ENCODE data around the gene H6PD.
A peak's percentile ranks its signal among the peaks of the same experiment; 100 is the strongest.

The H6PD gene

DNA sequence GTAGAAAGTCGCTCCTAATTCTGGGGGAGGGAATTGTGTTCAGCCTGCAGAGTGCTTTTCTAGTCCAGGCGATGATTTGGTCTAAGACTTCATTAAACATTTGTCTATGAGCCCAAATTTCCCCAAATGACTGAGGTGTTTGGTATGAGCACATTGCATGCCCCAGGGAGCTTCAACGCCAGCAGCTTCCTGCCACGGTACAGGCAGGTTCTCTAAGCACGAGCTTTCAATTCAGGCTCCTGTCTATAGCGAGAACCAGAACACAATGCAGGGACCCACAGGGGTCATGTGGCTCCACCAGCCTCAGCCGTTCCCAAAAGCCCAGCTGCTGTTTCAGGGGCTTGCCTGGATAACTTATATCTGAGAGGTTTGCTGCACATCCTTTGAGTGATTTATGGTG, 34.1 kb upstream of the H6PD start:
- Mint-ChIP-seq H3K36me3 (no peaks in the 10 kb centered on the region), H3K27ac (no peak overlapping the region), H3K4me3 (peak overlapping the region in 1 of 2 donors; percentile 3), H3K4me1 (peaks cover 47 to 71% of the 10 kb centered on the region in 2 donors), H3K27me3 (peaks cover 74 to 86% of the 10 kb centered on the region in 2 donors), H3K9me3 (no peaks in the 10 kb centered on the region)
- DNase-seq (peak; percentile 32), ATAC-seq (replicated peaks) (peak; percentile 63 to 70)

DNA sequence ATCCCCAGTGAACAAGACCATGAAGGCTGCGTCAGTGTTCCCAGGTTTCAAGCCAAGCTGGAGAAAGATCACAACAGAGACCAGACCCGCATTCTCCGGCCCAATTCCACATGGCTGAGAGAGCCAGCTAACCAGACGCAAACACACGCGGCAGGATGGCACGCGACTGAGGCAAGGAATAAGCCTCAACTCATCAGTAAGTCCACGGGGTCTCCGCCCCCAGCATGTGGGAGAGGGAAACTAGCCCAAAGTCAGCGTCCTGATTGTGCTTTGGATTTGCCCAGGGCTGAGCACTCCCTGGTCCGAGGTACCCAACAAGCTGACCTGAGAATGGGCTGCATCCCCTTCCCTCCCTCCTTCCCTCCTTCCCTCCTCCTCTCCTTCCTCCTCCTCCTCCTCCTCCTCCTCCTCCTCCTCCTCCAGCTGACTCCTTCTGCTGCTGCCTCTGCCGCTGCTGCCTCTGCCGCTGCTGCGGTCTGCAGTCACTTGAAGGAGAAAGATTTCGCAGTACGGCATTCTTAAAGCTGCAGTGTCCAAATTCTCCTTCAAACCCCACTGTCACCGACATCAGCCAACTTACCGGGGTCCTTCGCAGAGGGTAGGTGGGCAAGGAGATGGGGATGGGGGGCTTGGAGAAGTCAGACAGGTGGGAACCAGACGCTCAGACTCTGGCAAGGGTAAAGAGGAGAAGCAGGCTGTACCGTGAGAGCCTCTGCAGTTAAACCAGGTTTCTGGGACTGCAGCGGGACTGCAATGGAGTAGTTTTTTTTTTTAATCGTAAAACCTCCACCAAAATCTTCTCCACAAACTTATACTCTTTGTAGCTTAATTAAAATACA, 33.0 kb upstream of the H6PD start:
- peaks cover 39 to 59% of the 10 kb centered on the region in 2 donors for H3K4me1 Mint-ChIP-seq
- DNase-seq (no peak), ATAC-seq (replicated peaks) (no peak)
- H3K27me3 Mint-ChIP-seq: peaks cover 80 to 94% of the 10 kb centered on the region in 2 donors
- no peaks in the 10 kb centered on the region for H3K9me3 Mint-ChIP-seq
- no peaks in the 10 kb centered on the region for H3K36me3 Mint-ChIP-seq
- H3K4me3 Mint-ChIP-seq: peak overlapping the region; percentile 41 to 54
- no peak overlapping the region for H3K27ac Mint-ChIP-seq

DNA sequence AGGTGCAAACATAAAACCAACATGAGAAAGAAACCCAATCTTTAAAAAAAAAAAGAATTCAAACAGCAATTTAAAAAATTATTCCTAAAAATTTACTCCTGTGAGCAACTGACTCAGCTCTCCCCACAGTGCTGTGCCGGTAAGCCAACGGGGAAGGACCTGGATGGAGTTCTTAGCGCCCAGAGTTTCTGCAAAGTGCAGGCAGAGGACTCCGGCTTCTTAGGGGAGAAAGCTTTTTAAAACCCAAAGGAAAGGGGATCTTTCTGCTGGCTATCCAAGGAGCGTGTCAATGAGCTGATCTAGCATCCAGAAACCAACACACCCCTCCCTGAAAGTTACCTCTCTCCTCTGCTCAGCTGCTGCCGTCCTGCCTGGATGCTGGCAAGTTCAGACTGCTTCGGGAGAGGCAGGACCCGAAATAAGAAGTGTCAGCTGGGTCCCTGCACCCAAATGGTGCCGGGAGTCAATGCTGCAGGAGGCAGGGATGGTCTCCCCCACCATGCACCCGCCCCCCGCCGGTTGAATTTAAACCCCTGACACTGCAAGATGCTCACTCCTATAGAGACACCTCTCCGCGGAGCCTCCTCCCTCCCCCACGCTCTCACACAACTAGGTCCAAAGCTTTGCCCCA, 32.2 kb upstream of the H6PD start:
- H3K4me3 Mint-ChIP-seq: peak overlapping the region in 1 of 2 donors; percentile 54
- ATAC-seq (replicated peaks) (no peak), DNase-seq (no peak)
- H3K36me3 Mint-ChIP-seq: no peaks in the 10 kb centered on the region
- H3K27ac Mint-ChIP-seq: no peak overlapping the region
- H3K9me3 Mint-ChIP-seq: no peaks in the 10 kb centered on the region
- H3K27me3 Mint-ChIP-seq: peaks cover 83 to 94% of the 10 kb centered on the region in 2 donors
- peaks cover 34 to 53% of the 10 kb centered on the region in 2 donors for H3K4me1 Mint-ChIP-seq

DNA sequence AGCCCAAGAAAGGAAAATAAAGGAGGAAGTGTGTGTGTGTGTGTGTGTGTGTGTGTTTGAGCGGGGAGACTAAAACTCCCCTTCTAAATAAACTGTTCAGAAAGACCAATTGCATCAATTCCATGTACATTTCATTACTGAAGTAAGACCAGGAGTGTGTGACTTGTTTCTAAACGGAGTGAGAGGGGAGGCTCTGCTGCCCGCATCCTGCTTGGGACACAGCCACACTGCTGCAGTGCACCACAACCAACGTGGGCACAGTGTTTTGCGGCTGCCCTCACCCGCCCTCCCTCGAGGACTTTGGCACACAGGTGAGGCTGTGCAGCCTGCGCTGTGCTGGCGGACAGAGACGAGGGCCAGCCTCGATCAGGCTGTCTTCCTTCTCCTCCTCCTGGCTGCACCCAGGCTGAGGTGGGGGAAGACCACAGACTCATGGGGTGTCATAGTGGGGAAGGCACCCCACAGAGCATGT, 31.0 kb upstream of the H6PD start:
- no peak for DNase-seq
- peak in 1 of 2 donors; percentile 29 for ATAC-seq (replicated peaks)
- Mint-ChIP-seq H3K36me3 (no peaks in the 10 kb centered on the region), H3K9me3 (no peaks in the 10 kb centered on the region), H3K4me3 (no peak overlapping the region), H3K4me1 (peaks cover 28 to 42% of the 10 kb centered on the region in 2 donors), H3K27me3 (peaks cover 79 to 92% of the 10 kb centered on the region in 2 donors), H3K27ac (no peak overlapping the region)

DNA sequence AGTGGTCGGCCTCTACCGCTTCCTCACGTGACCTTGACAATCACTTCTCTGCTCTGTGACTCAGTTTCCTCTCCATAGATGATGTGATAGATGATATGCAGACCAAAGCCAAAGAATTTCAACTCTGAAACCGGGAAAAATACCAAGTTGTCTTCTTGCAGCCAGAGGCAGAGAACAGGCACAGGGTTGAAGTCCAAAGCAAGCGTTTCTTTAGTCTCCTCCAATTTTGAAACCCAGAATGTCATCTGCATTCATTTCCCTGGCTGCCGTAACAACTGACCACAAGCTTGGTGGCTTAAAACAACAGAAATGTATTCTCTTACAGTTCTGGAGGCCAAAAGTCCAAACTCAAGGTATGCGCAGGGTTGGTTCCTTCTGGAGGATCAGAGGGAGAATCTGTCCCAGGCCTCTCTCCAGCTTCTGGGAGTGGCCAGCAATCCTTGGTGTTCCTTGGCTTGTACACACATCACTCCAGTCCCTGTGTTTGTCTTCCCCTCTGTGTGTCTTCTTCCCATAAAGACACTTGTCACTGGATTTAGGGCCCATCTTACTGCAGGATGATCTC, 30.3 kb upstream of the H6PD start:
- no peaks in the 10 kb centered on the region for H3K9me3 Mint-ChIP-seq
- ATAC-seq (replicated peaks) (no peak), DNase-seq (no peak)
- H3K27me3 Mint-ChIP-seq: peaks cover 73 to 89% of the 10 kb centered on the region in 2 donors
- peaks cover 23 to 35% of the 10 kb centered on the region in 2 donors for H3K4me1 Mint-ChIP-seq
- H3K4me3 Mint-ChIP-seq: no peak overlapping the region
- no peak overlapping the region for H3K27ac Mint-ChIP-seq
- H3K36me3 Mint-ChIP-seq: no peaks in the 10 kb centered on the region

DNA sequence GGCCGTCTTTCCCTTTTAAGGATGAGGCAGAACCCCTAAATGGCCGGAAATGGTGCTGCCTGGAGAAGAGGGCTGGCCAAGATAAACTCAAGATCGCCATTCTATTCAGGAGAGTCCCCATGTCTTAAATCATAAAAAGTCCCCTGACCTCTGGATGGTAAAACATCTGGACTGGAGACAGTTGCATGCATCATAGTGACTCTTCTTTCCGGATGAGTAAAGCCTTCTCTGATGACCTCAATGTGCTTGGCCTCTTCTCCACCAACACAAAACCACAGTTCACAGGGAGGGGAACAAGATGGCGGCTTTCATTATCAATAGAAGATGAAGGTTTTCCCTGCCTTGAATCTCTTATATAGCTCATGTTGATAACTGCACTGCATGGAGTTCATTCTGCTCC, 27.5 kb upstream of the H6PD start:
- Mint-ChIP-seq H3K9me3 (no peaks in the 10 kb centered on the region), H3K36me3 (no peaks in the 10 kb centered on the region), H3K4me3 (no peak overlapping the region), H3K27ac (no peak overlapping the region), H3K4me1 (peaks cover 6 to 10% of the 10 kb centered on the region in 2 donors), H3K27me3 (peaks cover 60 to 69% of the 10 kb centered on the region in 2 donors)
- no peak for DNase-seq
- no peak for ATAC-seq (replicated peaks)

DNA sequence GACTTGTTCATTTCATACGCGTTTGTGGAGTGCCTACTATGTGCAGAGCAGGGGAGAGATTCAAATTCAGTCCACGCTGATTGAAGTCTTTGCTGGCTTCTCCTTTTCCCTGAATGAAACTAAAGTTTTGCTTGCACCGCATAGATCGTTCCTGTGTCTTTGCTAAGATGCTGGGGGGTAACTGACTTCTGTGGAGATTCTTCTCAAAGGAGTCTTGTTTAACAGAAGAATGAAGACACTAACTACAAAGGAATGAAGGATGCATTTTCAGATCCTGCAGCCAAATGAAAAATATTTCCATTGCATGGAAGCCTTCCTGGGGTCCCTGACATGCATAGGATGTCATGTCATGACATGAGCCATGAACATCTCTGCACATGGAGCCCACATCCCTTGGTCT, 26.9 kb upstream of the H6PD start:
- no peak for ATAC-seq (replicated peaks)
- Mint-ChIP-seq H3K36me3 (no peaks in the 10 kb centered on the region), H3K27ac (no peak overlapping the region), H3K27me3 (peaks cover 54 to 63% of the 10 kb centered on the region in 2 donors), H3K9me3 (no peaks in the 10 kb centered on the region), H3K4me1 (peaks cover 2 to 6% of the 10 kb centered on the region in 2 donors), H3K4me3 (no peak overlapping the region)
- no peak for DNase-seq

DNA sequence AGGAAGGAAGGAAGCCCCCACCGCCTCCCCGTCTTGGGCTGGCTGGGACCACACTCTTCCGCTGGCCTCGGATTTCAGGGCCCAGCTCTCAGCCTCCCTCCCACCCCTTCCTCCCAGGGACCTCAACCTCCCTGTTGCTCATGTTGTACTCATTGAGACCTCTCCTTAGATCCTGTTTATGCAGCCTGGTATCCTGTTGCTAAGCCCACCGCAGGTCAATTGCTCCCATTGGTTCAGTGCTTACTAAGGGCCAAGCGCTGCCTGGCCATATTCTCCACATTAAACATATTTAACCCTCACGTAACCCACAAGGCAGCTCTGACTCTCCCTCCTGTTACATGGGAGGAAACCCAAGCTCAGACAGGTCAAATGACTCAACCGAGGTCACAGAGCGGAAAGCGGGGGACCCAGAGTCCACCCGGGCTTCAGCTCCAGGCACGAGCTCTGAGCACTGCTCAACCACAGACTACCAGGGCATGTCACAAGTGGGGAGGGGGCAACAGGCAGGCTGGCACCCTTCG, 23.2 kb upstream of the H6PD start:
- Mint-ChIP-seq H3K4me1 (no peaks in the 10 kb centered on the region), H3K9me3 (no peaks in the 10 kb centered on the region), H3K36me3 (no peaks in the 10 kb centered on the region), H3K27me3 (peaks cover 27 to 30% of the 10 kb centered on the region in 2 donors), H3K4me3 (no peak overlapping the region), H3K27ac (no peak overlapping the region)
- ATAC-seq (replicated peaks) (no peak), DNase-seq (no peak)

DNA sequence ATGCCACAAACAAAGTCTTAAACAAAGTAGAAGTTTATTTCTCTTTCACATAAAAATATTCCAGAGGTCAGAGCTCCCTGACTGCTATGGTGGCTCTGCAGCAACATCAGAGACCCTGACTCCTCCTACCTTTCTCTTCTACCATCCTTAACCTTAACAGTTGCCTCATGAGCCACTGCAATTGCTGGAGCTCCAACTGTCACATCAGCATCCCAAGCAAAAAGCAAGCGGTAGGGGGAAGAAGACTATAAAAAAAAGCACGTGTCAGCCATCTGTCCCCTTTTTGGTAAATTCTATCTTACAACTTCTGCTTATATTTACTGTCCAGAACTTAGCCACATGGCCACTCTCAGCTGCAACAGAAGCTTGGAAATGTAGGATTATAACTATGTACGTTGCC, 21.8 kb upstream of the H6PD start:
- H3K4me3 Mint-ChIP-seq: no peak overlapping the region
- DNase-seq (no peak), ATAC-seq (replicated peaks) (no peak)
- H3K27ac Mint-ChIP-seq: no peak overlapping the region
- no peaks in the 10 kb centered on the region for H3K9me3 Mint-ChIP-seq
- no peaks in the 10 kb centered on the region for H3K36me3 Mint-ChIP-seq
- peaks cover 18 to 20% of the 10 kb centered on the region in 2 donors for H3K27me3 Mint-ChIP-seq
- no peaks in the 10 kb centered on the region for H3K4me1 Mint-ChIP-seq

DNA sequence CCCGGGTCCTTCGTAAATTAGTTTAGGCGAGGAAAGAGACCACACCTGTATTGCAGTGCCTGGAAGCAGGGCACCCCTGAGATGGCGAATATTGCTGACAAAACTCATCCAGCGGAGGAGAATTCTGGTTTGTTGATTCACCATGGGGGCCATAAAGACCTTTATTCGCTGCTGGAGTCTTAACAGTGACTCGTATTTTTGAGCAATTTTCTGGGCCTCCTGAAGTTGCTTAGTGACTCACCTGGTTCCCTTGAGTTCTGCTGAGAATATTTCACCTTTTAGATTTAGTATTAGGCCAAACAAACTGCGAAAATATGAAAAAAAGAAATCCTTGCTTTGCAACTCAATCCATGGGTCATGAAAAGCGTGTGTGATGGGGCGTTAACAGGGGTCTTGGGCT, 20.6 kb upstream of the H6PD start:
- H3K27ac Mint-ChIP-seq: no peak overlapping the region
- peaks cover 0 to 2% of the 10 kb centered on the region in 2 donors for H3K9me3 Mint-ChIP-seq
- H3K4me3 Mint-ChIP-seq: no peak overlapping the region
- H3K27me3 Mint-ChIP-seq: peaks cover 15% of the 10 kb centered on the region in 2 donors
- no peaks in the 10 kb centered on the region for H3K36me3 Mint-ChIP-seq
- DNase-seq (no peak), ATAC-seq (replicated peaks) (no peak)
- H3K4me1 Mint-ChIP-seq: no peaks in the 10 kb centered on the region

DNA sequence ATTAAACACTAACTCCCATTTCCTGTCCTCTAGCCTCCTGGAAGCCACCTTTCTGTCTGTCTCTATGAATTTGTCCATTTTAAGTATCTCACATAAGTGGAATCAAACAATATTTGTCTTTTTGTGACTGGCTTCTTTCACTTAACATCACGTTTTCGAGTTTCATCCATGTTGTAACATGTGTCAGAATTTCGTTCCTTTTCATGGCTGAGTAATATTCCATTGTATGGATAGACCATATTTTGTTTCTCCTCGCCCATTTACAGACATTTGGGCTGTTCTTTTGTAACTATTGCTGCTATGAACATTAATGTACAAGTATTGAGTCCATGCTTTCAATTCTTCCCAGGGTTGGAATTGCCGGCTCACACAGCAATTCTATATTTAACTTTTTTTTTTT, 15.7 kb upstream of the H6PD start:
- Mint-ChIP-seq H3K9me3 (peaks cover 0 to 2% of the 10 kb centered on the region in 2 donors), H3K27ac (no peak overlapping the region), H3K27me3 (peaks cover 0 to 11% of the 10 kb centered on the region in 2 donors)

DNA sequence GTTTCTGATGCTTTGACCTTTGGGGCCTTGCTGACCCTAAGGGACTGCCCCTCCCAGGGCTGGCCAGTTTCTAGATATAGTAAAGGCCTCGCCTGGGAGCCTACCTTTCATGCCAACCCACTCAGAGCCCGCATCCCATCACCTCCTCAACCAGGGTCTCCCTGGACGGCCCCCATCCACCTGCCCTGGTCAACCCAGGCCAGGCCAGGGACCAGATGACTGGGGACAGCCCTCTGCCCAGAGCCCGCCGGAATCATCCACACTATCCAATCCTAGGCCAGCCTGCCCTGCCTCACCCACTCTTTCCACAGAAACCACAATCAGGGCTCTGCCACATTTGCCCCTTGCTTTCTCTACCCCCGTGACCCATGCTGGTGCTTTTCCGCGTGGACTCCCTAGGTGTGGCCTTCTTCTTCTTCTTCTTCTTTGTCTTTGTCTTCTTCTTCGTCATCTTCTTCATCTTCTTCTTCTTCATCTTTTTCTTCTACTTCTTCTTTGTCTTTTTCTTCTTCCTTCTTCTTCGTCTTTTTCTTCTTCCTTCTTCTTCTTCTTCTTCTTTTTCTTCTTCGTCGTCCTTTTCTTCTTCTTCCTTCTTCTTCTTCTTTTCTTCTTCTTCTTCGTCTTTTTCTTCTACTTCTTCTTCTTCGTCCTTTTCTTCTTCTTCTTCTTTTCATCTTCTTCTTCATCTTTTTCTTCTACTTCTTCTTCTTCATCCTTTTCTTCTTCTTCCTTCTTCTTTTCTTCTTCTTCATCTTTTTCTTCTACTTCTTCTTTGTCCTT, 11.5 kb upstream of the H6PD start:
- H3K4me3 Mint-ChIP-seq: no peak overlapping the region
- H3K27me3 Mint-ChIP-seq: peaks cover 7 to 29% of the 10 kb centered on the region in 2 donors
- H3K9me3 Mint-ChIP-seq: peaks cover 0 to 4% of the 10 kb centered on the region in 2 donors
- no peak for DNase-seq
- H3K27ac Mint-ChIP-seq: no peak overlapping the region
- H3K36me3 Mint-ChIP-seq: peaks cover 0 to 2% of the 10 kb centered on the region in 2 donors
- no peaks in the 10 kb centered on the region for H3K4me1 Mint-ChIP-seq
- ATAC-seq (replicated peaks): no peak

More for the DNA sequence above, 15.7 kb upstream of the H6PD start:
- no peak for ATAC-seq (replicated peaks)
- no peak for DNase-seq
- Mint-ChIP-seq H3K36me3 (peaks cover 0 to 2% of the 10 kb centered on the region in 2 donors), H3K4me1 (no peaks in the 10 kb centered on the region), H3K4me3 (no peak overlapping the region)

DNA sequence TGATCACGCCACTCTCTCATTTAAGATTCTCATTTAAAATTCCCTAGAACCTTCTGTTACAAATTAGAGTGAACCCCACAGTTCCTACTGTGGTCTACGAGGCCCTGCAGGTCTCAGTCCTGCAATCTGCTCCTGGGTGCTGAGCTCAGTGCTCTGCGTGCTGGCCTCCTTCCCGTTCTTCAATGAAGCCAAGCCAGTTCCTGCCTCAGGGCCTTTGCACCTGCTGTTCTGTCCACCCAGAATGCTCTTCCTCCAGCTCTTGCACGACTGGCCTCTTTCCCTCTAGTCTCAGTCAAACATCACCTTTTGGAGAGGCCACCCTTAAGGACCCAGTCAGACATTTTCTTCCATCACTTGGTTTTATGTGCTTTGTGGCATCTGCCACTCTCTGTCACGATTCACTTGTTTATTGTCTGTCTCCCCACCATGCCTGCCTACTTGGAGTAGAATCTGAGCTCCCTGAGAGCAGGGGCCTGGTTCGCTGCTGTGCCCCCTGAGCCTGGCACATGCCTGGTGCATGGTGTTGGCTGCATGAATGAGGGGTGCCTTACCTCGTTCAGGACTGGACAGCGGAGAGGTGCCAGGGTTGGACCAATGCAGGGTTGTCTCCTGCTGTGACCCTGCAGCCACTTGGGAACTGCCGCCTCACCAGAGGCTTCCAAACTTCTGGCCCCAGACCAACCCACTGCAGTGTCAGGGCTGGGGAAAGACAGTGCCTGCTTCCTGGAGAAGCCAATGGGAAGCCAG, 9.7 kb upstream of the H6PD start:
- no peak for DNase-seq
- no peak overlapping the region for H3K4me3 Mint-ChIP-seq
- no peak for ATAC-seq (replicated peaks)
- no peaks in the 10 kb centered on the region for H3K4me1 Mint-ChIP-seq
- no peaks in the 10 kb centered on the region for H3K36me3 Mint-ChIP-seq
- H3K27me3 Mint-ChIP-seq: peaks cover 7 to 24% of the 10 kb centered on the region in 2 donors
- H3K9me3 Mint-ChIP-seq: peaks cover 0 to 2% of the 10 kb centered on the region in 2 donors
- H3K27ac Mint-ChIP-seq: no peak overlapping the region
